WTC11 (cell line): Measurements from ENCODE around the gene CD74. TPM values are rescaled to one million over a fixed set of nuclear protein-coding genes. Genes with fewer than 3 reads are reported as not detected.

ENCODE experiments used
- ATAC-seq: fragments of 200-7000 bp; cut with Tn5 transposase; 2 replicates; pipeline ENCODE4 v1.10.0; 2021; ENCODE audit warnings: mild to moderate bottlenecking, moderate library complexity
- CTCF ChIA-PET: fragments of 300-600 bp; sonication (Branson Sonifier 250); formaldehyde crosslinking; loops from one replicate; lab custom pipeline; 2021; ENCODE audit warnings: antibody characterized with exemption; lab: Charles Lee
- POLR2A ChIA-PET: fragments of 350-600 bp; sonication (Branson Sonifier 250); formaldehyde crosslinking; loops from one replicate; lab custom pipeline; 2021; ENCODE audit warnings: antibody characterized with exemption; lab: Charles Lee
- DNase-seq: peaks from one replicate; pipeline ENCODE4 v3.0.0; 2021; ENCODE audit warnings: low spot score
- H3K27ac Mint-ChIP-seq: 2 replicates; pipeline ENCODE4 v1.8.0; 2021; ENCODE audit warnings: mixed read lengths
- H3K27me3 Mint-ChIP-seq: 2 replicates; pipeline ENCODE4 v1.8.0; 2021; ENCODE audit warnings: low read depth, mild to moderate bottlenecking, moderate library complexity, mixed read lengths
- H3K36me3 Mint-ChIP-seq: 2 replicates; pipeline ENCODE4 v1.8.0; 2021; ENCODE audit warnings: mixed read lengths
- H3K4me1 Mint-ChIP-seq: 2 replicates; pipeline ENCODE4 v1.8.0; 2022; ENCODE audit warnings: mixed read lengths
- H3K4me3 Mint-ChIP-seq: 2 replicates; pipeline ENCODE4 v1.8.0; 2021; ENCODE audit warnings: mild to moderate bottlenecking, moderate library complexity, mixed read lengths
- H3K9me3 Mint-ChIP-seq: 2 replicates; pipeline ENCODE4 v1.8.0; 2021; ENCODE audit warnings: mixed read lengths
- AFF4 ChIP-seq: sonication (generic); formaldehyde crosslinking; IDR thresholded peaks from 2 replicates; pipeline ENCODE4 v1.8.1; 2023; ENCODE audit warnings: mild to moderate bottlenecking, missing genetic modification reagents, borderline replicate concordance
- ESRRA ChIP-seq: sonication (generic); formaldehyde crosslinking; IDR thresholded peaks from 2 replicates; pipeline ENCODE4 v1.8.1; 2022; ENCODE audit warnings: mild to moderate bottlenecking, missing genetic modification reagents, borderline replicate concordance
- FOXJ3 ChIP-seq: sonication (generic); formaldehyde crosslinking; IDR thresholded peaks from 2 replicates; pipeline ENCODE4 v1.9.0; 2021; ENCODE audit warnings: missing genetic modification reagents, mild to moderate bottlenecking, borderline replicate concordance
- FOXK1 ChIP-seq: sonication (generic); formaldehyde crosslinking; IDR thresholded peaks from 2 replicates; pipeline ENCODE4 v1.8.0; 2022; ENCODE audit warnings: mild to moderate bottlenecking, moderate library complexity, missing genetic modification reagents
- FOXP1 ChIP-seq: sonication (generic); formaldehyde crosslinking; IDR thresholded peaks from 2 replicates; pipeline ENCODE4 v1.8.0; 2022; ENCODE audit warnings: missing genetic modification reagents, mild to moderate bottlenecking, moderate library complexity, borderline replicate concordance
- GTF2I ChIP-seq: fragments of 250-450 bp; sonication (Bioruptor Pico); conservative IDR thresholded peaks from 2 replicates; pipeline ENCODE4 v1.4.0; 2021; ENCODE audit warnings: mild to moderate bottlenecking
- JAZF1 ChIP-seq: fragments of 250-450 bp; sonication (Bioruptor Pico); IDR thresholded peaks from 2 replicates; pipeline ENCODE4 v1.9.0; 2021; ENCODE audit warnings: moderate library complexity, mild to moderate bottlenecking, inconsistent platforms
- KAT7 ChIP-seq: sonication (generic); formaldehyde crosslinking; IDR thresholded peaks from 2 replicates; pipeline ENCODE4 v1.8.1; 2023; ENCODE audit warnings: missing genetic modification reagents, mild to moderate bottlenecking, borderline replicate concordance
- MYBL2 ChIP-seq: sonication (generic); formaldehyde crosslinking; IDR thresholded peaks from 2 replicates; pipeline ENCODE4 v1.8.1; 2023; ENCODE audit warnings: mild to moderate bottlenecking, moderate library complexity, missing genetic modification reagents
- NR3C1 ChIP-seq: sonication (generic); formaldehyde crosslinking; conservative IDR thresholded peaks from 2 replicates; pipeline ENCODE4 v1.8.1; 2023; ENCODE audit warnings: low read depth, mild to moderate bottlenecking, missing genetic modification reagents
- OVOL2 ChIP-seq: fragments of 250-450 bp; sonication (Bioruptor Pico); IDR thresholded peaks from 2 replicates; pipeline ENCODE4 v1.9.0; 2021; ENCODE audit warnings: mild to moderate bottlenecking, borderline replicate concordance
- PREB ChIP-seq: sonication (generic); formaldehyde crosslinking; IDR thresholded peaks from 2 replicates; pipeline ENCODE4 v1.8.1; 2022; ENCODE audit warnings: mild to moderate bottlenecking, missing genetic modification reagents, moderate library complexity, borderline replicate concordance
- SOX15 ChIP-seq: fragments of 250-450 bp; sonication (Bioruptor Pico); IDR thresholded peaks from 2 replicates; pipeline ENCODE4 v1.9.0; 2021; ENCODE audit warnings: mild to moderate bottlenecking
- USF2 ChIP-seq: sonication (generic); formaldehyde crosslinking; IDR thresholded peaks from 2 replicates; pipeline ENCODE4 v1.8.1; 2023; ENCODE audit warnings: mild to moderate bottlenecking, missing genetic modification reagents, moderate library complexity
- ZNF219 ChIP-seq: sonication (generic); formaldehyde crosslinking; IDR thresholded peaks from 2 replicates; pipeline ENCODE4 v1.8.0; 2023; ENCODE audit warnings: missing genetic modification reagents, mild to moderate bottlenecking, borderline replicate concordance
- total RNA-seq: library from RNA; stranded (reverse); gene quantifications from 3 replicates; pipeline ENCODE4 v1.2.3, GENCODE V29; 2021
- TF ChIP-seq, protein P1 (sequence below): sonication (generic); formaldehyde crosslinking; IDR thresholded peaks from 2 replicates; pipeline ENCODE4 v1.8.0; 2022; ENCODE audit warnings: mild to moderate bottlenecking, missing genetic modification reagents
- TF ChIP-seq, protein P2 (sequence below): sonication (generic); formaldehyde crosslinking; IDR thresholded peaks from 2 replicates; pipeline ENCODE4 v1.8.0; 2022; ENCODE audit warnings: mild to moderate bottlenecking, missing genetic modification reagents
- TF ChIP-seq, protein P3 (sequence below): sonication (generic); formaldehyde crosslinking; IDR thresholded peaks from 2 replicates; pipeline ENCODE4 v1.8.0; 2023; ENCODE audit warnings: missing genetic modification reagents
- TF ChIP-seq, protein P4 (sequence below): sonication (generic); formaldehyde crosslinking; IDR thresholded peaks from 2 replicates; pipeline ENCODE4 v1.8.1; 2022; ENCODE audit warnings: low read depth, mild to moderate bottlenecking, moderate library complexity, missing genetic modification reagents, borderline replicate concordance

The CD74 gene
- total RNA-seq, 1 experiment from 2014 or later, result 28.2 TPM

- Mint-ChIP-seq H3K4me3 (no peak overlapping the region), H3K9me3 (no peaks in the 10 kb centered on the region), H3K27ac (peak overlapping the region; percentile 69; the same call in 1 of the 2 replicates), H3K27me3 (no peaks in the 10 kb centered on the region), H3K4me1 (peaks cover 35% of the 10 kb centered on the region), H3K36me3 (no peaks in the 10 kb centered on the region)
- ChIA-PET POLR2A (interaction anchor here (0.7 to 2.0 kb wide), 4 partner anchors 15 to 103 kb away, joined by 3 to 14 read pairs (median 4); no protein-coding TSS in a partner anchor), CTCF (interaction anchor here (0.6 to 5.9 kb wide), 29 partner anchors 8 to 1616 kb away, joined by 3 to 100 read pairs (median 5); partner anchors contain the start of genes ARSI and RPS14)
- DNase-seq (no peak), ATAC-seq (no peak)
- no peak for TF ChIP-seq FOXK1 (CRISPR knock-in tag)
- TF ChIP-seq KAT7, result no peak
- no peak for TF ChIP-seq FOXP1 (CRISPR knock-in tag)
- TF ChIP-seq USF2 (CRISPR knock-in tag), result no peak
- TF ChIP-seq GTF2I, result no peak
- no peak for TF ChIP-seq NR3C1
- TF ChIP-seq, protein P1, sequence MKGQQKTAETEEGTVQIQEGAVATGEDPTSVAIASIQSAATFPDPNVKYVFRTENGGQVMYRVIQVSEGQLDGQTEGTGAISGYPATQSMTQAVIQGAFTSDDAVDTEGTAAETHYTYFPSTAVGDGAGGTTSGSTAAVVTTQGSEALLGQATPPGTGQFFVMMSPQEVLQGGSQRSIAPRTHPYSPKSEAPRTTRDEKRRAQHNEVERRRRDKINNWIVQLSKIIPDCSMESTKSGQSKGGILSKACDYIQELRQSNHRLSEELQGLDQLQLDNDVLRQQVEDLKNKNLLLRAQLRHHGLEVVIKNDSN, result no peak
- TF ChIP-seq FOXJ3 (CRISPR knock-in tag), result no peak
- TF ChIP-seq OVOL2 (CRISPR knock-in tag), result no peak
- no peak for TF ChIP-seq ESRRA
- TF ChIP-seq JAZF1 (CRISPR knock-in tag), result no peak
- TF ChIP-seq, protein P2, sequence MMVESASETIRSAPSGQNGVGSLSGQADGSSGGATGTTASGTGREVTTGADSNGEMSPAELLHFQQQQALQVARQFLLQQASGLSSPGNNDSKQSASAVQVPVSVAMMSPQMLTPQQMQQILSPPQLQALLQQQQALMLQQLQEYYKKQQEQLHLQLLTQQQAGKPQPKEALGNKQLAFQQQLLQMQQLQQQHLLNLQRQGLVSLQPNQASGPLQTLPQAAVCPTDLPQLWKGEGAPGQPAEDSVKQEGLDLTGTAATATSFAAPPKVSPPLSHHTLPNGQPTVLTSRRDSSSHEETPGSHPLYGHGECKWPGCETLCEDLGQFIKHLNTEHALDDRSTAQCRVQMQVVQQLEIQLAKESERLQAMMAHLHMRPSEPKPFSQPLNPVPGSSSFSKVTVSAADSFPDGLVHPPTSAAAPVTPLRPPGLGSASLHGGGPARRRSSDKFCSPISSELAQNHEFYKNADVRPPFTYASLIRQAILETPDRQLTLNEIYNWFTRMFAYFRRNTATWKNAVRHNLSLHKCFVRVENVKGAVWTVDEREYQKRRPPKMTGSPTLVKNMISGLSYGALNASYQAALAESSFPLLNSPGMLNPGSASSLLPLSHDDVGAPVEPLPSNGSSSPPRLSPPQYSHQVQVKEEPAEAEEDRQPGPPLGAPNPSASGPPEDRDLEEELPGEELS (CRISPR knock-in tag), result no peak
- TF ChIP-seq, protein P3, sequence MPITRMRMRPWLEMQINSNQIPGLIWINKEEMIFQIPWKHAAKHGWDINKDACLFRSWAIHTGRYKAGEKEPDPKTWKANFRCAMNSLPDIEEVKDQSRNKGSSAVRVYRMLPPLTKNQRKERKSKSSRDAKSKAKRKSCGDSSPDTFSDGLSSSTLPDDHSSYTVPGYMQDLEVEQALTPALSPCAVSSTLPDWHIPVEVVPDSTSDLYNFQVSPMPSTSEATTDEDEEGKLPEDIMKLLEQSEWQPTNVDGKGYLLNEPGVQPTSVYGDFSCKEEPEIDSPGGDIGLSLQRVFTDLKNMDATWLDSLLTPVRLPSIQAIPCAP (CRISPR knock-in tag), result no peak
- TF ChIP-seq, protein P4, sequence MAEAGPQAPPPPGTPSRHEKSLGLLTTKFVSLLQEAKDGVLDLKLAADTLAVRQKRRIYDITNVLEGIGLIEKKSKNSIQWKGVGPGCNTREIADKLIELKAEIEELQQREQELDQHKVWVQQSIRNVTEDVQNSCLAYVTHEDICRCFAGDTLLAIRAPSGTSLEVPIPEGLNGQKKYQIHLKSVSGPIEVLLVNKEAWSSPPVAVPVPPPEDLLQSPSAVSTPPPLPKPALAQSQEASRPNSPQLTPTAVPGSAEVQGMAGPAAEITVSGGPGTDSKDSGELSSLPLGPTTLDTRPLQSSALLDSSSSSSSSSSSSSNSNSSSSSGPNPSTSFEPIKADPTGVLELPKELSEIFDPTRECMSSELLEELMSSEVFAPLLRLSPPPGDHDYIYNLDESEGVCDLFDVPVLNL (CRISPR knock-in tag), result no peak
- no peak for TF ChIP-seq PREB (CRISPR knock-in tag)
- TF ChIP-seq SOX15 (CRISPR knock-in tag), result no peak
- no peak for TF ChIP-seq MYBL2 (CRISPR knock-in tag)
- TF ChIP-seq ZNF219, result no peak
- TF ChIP-seq AFF4 (CRISPR knock-in tag), result no peak
Measured at GRCh38 chr5:150457562-150458240, 45.0 kb upstream of the CD74 start.
